Measurements from ENCODE around the gene SREBF1. TPM values are rescaled to one million over a fixed set of nuclear protein-coding genes. Genes with fewer than 3 reads are reported as not detected.

SREBF1 gene
- total and polyA plus RNA-seq, 3 donors from 2014 or later, result 142 to 256 (median 239) TPM

DNA sequence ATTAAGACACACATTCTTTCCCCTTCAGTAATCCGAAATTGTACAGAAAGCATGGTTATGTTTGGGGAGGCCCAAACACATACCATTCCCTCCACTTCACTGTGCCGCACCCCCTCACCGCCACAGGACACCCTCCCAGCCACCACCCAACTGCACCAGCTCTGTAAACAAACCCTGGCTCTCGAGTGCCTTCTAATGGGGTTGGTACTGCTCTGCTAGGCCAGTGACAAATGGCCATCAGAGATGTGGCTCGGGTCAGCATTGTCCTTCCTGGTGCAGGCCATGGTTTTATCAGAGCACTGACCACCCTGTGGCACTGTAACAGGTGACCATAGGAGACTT, 24.0 kb upstream of the SREBF1 start:
- WGBS, 2 donors, result 80 to 89% methylated on average over 3 to 5 of the region's 5 CpGs
- Histone ChIP-seq H3K27me3 (no peaks in the 10 kb centered on the region), H3K36me3 (ENCODE audit: low read depth, missing control alignments) (no peaks in the 10 kb centered on the region), H3K4me3 (no peak overlapping the region), H3K9me3 (no peaks in the 10 kb centered on the region), H3K27ac (no peak overlapping the region), H3K4me1 (peaks cover 11% of the 10 kb centered on the region)
- no peak for TF ChIP-seq POLR2A (IDR thresholded peaks at IDR 0.05)
- TF ChIP-seq, protein P1, sequence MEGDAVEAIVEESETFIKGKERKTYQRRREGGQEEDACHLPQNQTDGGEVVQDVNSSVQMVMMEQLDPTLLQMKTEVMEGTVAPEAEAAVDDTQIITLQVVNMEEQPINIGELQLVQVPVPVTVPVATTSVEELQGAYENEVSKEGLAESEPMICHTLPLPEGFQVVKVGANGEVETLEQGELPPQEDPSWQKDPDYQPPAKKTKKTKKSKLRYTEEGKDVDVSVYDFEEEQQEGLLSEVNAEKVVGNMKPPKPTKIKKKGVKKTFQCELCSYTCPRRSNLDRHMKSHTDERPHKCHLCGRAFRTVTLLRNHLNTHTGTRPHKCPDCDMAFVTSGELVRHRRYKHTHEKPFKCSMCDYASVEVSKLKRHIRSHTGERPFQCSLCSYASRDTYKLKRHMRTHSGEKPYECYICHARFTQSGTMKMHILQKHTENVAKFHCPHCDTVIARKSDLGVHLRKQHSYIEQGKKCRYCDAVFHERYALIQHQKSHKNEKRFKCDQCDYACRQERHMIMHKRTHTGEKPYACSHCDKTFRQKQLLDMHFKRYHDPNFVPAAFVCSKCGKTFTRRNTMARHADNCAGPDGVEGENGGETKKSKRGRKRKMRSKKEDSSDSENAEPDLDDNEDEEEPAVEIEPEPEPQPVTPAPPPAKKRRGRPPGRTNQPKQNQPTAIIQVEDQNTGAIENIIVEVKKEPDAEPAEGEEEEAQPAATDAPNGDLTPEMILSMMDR (IDR thresholded peaks at IDR 0.05), result no peak
- DNase-seq, result no peak
- intact Hi-C loops (cut with DNase I; ENCODE audit: low total_unique reads), result no loop called here

- peak; percentile 76 for DNase-seq
- no peak overlapping the region for H3K4me3 ChIP-seq
- no peak overlapping the region for H3K27ac ChIP-seq
- intact Hi-C loops (cut with DNase I; ENCODE audit: low total_unique reads), result loop anchor here (5.0 kb wide), 1 partner anchor 48 kb away; no protein-coding TSS in a partner anchor
- peaks cover 17% of the 10 kb centered on the region for H3K4me1 ChIP-seq
- WGBS, 2 donors, result 42 to 48% methylated on average over 4 to 9 of the region's 9 CpGs
- no peaks in the 10 kb centered on the region for H3K9me3 ChIP-seq
- TF ChIP-seq, protein P1 (IDR thresholded peaks at IDR 0.05), result peak; percentile 90 to 97 (median 91)
- TF ChIP-seq POLR2A (IDR thresholded peaks at IDR 0.05), result no peak
- no peaks in the 10 kb centered on the region for H3K36me3 ChIP-seq (ENCODE audit: low read depth, missing control alignments)
- H3K27me3 ChIP-seq, result no peaks in the 10 kb centered on the region
Measured at GRCh38 chr17:17859909-17860765, 23.4 kb upstream of the SREBF1 start.

DNA sequence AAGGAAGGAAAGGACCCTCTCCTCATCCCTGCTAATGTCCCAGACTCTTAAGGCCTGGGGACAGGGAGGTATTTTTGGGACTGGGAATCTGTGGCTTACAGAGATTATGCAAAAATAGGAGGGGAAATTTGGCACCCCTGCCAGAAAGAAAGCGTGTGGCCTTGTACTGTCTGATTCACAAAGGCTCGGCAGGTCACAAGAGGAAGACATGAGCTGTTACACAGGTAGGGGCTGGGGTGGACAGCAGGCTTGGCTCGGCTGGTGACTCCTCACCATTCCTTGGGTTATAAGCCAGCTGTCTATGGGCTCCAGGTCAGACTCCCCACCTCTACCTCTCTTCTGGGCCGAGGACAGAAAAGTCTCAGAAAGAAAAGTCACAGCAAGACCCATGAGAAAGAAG, 20.7 kb upstream of the SREBF1 start:
- intact Hi-C loops (cut with DNase I; ENCODE audit: low total_unique reads), result loop anchor here (5.0 kb wide), 1 partner anchor 45 kb away; no protein-coding TSS in a partner anchor
- no peaks in the 10 kb centered on the region for H3K27me3 ChIP-seq
- peaks cover 24% of the 10 kb centered on the region for H3K4me1 ChIP-seq
- peak overlapping the region in 1 of 2 donors; percentile 64 for H3K27ac ChIP-seq
- no peaks in the 10 kb centered on the region for H3K9me3 ChIP-seq
- TF ChIP-seq, protein P1 (IDR thresholded peaks at IDR 0.05), result no peak
- no peak for TF ChIP-seq POLR2A (IDR thresholded peaks at IDR 0.05)
- WGBS, 2 donors, result 66 to 79% methylated on average over 3 to 4 of the region's 4 CpGs
- H3K36me3 ChIP-seq (ENCODE audit: low read depth, missing control alignments), result no peaks in the 10 kb centered on the region
- DNase-seq, result no peak
- H3K4me3 ChIP-seq, result no peak overlapping the region

- Histone ChIP-seq H3K4me1 (peaks cover 24% of the 10 kb centered on the region), H3K27me3 (no peaks in the 10 kb centered on the region), H3K36me3 (ENCODE audit: low read depth, missing control alignments) (no peaks in the 10 kb centered on the region), H3K9me3 (no peaks in the 10 kb centered on the region), H3K4me3 (no peak overlapping the region), H3K27ac (peak overlapping the region in 1 of 2 donors; percentile 64)
- intact Hi-C loops (cut with DNase I; ENCODE audit: low total_unique reads), result loop anchor here (5.0 kb wide), 1 partner anchor 44 kb away; no protein-coding TSS in a partner anchor
- 49 to 65% methylated on average over 2 of the region's 2 CpGs for WGBS, 2 donors
- no peak for DNase-seq
- no peak for TF ChIP-seq POLR2A (IDR thresholded peaks at IDR 0.05)
- TF ChIP-seq, protein P1 (IDR thresholded peaks at IDR 0.05), result no peak
Measured at GRCh38 chr17:17856386-17856785, 19.6 kb upstream of the SREBF1 start.
